Measurements from ENCODE around the gene SLC39A13.

Gene SLC39A13

DNA sequence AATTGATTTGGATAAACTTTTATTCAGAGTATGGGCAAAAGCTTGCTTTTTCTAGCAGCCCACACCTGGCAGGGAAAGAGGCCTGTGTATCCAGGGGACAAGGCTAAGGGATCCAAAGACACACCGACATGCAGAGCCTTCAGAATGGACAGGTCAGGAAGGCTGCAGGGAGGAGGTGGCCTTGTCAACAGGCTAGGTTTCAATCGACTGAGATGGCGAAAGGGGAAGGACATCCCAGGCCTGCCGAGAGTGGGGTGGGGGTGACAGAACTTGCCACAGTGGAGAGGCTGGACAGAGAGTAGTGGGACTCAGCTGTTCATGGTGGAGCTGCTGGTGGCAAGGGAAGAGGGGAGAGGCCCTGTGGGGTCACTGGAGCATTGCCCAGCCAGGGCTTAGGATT lies 5.3 kb upstream of the SLC39A13 start:
- no peak for DNase-seq (ENCODE audit: low spot score)

DNA sequence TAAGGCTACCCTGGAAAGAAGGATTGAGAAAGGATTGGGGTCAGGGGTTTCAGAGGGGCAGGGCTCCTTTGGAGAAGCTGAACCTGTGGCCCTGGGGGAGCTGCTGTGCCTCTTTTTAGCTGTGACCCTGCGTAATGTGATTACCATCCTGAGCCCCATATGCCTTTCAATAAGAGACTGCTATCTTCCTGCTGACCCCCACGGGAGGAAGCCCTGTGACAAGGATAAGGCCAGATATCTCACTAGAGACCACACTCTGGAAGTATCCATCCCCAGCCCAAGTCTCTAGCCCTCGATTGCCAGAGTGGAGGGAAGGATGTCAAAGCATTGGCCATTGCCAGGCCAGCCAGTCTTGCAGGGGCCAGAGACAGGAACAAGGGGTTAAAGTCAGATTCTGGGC lies 4.8 kb upstream of the SLC39A13 start:
- DNase-seq (ENCODE audit: low spot score): no peak

DNA sequence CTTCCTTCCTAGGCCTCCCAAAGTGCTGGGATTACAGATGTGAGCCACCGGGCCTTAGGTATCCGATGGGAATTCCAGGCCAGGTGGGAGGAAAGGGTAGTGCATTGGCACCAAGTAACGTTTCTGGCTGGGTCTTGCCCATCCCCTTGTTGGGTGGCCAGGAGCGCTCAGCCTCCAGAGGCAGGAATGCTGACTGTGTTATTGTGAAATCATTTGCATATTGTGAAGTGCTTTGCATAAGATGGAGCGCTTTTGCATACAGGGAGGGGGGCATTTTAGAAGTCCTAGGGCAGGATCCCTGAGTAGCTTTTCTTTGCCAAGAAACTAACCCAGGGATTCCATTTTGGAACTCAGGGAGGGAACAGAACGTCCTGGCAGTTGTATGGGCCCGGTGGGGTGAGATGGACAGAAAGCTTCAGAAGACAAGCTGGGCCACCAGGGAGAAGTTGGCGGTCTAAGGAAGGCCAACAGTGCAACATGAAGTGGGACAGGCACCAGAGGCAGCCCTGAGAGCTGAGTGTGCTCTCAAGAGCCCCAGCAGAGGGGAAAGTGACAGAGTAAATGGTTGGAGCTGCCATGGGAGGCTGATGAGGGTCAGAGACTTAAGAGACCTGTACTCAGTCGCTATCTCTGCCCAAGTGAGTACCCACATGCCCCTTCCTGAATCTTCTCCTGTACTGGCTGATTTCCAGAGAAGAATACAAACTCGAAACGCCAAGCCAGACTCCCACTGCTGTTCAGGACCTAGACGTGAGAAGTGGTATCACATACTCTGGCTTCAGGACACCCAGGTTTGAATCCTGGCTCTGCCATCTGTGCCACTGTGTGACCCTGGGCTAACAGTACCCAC lies 1.3 kb upstream of the SLC39A13 start:
- no peak for DNase-seq (ENCODE audit: low spot score)

DNA sequence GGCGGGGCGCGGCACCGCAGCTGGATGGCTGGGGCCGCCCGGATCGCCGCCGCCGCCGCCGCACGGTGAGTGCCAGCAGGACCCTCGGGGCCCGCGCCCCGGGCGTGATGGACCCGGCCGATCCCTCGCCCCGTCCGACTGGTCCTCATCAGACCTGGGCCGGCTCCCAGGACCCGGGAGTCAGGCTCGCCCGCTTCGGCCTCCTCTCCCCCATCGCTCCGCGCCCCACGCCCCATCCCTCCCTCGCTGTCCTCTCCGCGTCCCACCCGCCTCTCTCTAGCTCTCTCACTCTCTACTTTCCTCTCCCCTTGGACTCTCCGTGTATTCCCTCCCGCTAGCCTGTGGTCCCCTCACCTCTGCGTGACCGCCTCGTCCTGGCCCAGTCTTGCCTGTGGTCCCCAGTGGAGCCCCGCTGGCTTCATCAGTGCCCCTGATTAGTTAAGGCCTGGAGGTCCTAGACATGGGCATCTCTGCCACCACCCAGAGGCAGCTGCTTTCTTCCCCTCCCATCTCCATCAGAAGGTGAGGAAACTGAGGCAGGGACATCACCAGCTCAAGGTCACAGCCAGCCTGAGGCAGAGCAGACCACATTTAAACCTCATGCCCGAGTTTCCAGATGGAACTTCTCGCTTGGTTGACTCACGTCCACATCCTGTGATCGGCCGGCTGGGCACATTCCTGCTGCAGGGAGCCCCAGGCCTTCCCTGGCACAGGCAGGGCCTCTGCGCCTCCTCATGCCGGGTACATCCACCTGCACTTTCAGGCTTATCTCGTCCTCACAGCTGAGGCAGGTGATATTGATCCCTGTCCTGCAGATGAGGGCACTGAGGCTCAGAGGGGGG lies 429 bp downstream of the SLC39A13 start:
- DNase-seq (ENCODE audit: low spot score): no peak

DNA sequence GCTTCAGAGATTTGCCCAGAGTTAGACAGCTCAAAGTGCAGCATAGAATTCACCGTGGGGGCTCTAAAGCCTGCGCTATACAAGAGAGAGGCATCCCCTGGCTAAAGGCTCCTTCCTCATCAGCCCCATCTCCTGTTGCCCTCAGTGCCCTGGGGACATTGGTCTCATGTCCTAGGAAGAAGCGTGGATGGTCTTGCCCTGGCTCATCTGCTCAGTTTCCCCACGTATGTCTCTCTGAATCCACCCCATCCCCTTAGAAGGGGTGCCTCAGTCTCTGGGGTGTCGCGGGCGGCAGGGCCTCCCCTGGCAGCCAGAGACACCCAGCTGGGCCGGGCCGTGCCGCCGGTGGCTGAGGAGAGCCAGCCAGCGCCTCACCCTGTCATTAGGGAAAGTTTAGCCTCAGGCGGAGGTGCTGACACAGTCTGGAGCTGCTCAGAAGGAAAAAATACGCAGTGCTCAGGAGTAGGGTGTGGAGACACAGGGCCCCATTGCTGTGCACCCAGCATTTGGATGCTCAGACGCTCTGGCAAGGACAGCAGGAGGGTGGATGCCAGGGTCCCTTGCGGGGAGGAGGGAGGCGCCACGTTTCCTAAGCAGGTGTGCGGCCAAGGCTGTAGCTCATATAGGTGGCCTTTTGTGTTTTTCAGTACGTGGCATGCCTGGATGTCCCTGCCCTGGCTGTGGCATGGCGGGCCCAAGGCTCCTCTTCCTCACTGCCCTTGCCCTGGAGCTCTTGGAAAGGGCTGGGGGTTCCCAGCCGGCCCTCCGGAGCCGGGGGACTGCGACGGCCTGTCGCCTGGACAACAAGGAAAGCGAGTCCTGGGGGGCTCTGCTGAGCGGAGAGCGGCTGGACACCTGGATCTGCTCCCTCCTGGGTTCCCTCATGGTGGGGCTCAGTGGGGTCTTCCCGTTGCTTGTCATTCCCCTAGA lies 1.3 kb downstream of the SLC39A13 start:
- DNase-seq (ENCODE audit: low spot score): no peak

DNA sequence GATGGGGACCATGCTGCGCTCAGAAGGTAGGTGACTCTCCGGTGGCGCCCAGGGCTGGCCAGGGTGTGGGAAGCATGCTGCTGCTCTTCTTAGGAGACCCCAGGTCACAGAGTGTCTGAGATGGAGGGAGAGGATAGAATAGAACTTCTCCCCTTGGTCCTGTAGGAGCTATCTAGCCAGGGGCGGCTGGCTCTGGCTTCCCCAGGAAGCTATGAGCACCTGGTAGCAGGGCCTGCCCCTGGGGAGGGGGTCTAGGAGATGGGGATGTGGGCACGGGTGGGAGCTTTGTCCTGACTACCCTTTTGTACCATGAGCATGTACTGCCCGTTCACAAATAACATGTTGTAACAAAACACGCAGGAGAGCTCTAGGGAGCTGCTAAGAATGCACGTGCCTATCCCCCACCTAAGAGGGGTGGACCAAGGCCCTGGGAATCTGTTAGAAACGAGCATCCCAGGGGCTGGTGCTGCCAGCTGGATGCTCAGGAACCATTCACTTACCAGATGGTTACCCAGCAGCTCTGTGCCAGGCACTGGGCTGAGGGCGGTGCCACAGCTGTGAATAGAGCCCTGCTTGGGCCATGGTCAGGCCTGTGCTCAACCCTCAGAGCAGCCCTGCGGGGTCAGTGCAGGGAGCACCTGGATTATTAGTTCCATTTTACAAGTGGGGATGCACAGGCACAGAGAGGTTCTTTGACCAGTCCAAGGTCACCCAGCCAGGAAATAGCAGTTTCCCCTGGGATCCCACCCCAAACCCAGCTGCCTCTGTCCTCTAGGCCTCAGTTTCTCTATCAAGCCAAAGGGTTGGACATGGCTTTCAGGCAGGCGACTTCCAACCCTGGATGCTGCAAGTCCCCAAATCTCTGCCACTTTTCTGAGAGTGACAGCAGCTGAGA lies 2.2 kb downstream of the SLC39A13 start:
- no peak for DNase-seq (ENCODE audit: low spot score)

DNA sequence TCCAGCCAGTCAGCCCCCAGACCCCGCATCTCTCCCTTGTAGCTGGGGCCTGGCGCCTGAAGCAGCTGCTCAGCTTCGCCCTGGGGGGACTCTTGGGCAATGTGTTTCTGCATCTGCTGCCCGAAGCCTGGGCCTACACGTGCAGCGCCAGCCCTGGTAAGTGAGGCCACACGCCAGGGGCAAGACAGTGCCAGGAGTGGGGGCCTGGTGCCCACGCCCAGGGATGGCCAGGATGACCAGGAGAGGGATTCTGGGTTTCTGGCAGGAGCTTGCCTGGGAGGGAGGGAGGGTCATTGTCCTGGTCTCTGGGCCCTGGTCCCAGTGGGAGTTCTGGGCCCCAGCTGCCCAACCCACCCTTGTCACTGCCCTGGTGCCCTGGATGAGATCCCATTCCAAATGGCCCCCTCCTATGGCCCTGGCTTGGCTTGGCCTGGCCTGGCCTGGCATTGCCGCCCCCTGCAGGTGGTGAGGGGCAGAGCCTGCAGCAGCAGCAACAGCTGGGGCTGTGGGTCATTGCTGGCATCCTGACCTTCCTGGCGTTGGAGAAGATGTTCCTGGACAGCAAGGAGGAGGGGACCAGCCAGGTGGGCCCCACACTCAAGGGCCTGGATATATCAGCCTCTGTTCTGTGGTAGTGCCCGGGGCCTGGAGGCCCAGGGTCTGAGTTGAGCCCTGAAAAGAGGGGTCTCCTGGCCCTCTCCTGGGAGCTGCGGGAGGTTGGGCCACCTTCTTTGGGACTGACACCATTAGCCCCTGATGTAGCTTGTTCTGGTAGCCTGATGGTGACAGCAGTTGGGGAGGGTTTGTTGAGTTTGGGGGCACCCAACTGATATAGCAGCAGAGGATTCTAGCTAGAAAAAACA lies 3.7 kb downstream of the SLC39A13 start:
- no peak for DNase-seq (ENCODE audit: low spot score)

DNA sequence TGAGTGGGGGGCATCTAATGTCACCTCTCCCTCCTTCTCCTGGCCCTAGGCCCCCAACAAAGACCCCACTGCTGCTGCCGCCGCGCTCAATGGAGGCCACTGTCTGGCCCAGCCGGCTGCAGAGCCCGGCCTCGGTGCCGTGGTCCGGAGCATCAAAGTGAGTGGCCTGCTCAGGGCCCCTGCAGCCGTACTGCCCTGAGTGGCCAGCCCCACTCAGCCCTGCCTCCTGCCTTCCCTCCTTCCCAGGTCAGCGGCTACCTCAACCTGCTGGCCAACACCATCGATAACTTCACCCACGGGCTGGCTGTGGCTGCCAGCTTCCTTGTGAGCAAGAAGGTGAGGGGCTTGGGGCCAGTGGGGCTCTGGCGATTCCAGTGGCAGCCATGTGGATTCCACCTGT lies 5.0 kb downstream of the SLC39A13 start:
- no peak for DNase-seq (ENCODE audit: low spot score)

DNA sequence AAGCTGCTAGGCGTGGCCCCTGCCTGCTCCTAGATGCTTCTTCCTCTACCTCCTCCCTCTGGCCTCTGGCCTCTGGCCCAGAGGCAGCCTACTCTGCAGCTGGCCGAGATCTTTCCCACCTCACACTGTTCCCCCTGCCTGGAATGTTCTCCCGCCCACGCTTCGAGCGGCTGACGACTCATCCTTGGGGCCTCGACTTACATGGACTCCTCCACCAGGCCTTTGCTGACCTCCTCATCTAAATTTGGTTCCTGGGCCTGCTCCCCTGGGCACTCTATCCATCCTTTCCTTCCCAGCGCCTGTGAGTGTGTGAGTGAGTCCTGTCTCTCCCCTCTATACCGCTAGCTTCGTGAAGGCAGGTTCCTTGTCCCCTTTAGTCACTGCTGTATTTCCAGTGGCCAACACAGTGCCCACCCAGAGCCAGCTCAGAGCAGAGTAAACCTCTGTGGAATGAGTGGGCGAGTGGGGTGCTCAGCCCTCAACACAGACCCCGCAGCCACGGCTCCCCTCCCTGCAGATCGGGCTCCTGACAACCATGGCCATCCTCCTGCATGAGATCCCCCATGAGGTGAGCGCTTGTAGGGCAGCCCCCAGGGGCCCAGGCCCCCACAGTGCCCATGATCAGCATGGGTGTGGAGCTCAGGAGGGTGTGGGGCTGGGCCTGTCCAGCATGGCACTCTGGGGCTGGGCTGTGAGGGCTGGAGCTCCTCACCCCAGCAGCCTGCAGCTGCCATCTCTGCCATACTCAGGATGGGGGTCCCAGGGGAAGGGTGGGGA lies 5.7 kb downstream of the SLC39A13 start:
- no peak for DNase-seq (ENCODE audit: low spot score)

DNA sequence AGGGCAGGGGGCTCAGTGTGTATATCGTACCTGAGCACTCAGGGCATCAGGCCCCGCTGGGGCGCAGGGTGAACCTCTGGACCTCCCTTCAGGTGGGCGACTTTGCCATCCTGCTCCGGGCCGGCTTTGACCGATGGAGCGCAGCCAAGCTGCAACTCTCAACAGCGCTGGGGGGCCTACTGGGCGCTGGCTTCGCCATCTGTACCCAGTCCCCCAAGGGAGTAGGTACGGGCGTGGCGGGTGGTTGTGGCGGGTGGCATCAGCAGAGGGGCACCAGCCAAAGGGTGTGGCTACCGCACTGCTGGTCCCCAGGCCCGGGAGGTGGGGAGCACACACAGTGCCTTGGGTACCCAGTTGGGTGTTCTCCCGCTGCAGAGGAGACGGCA lies 6.3 kb downstream of the SLC39A13 start:
- no peak for DNase-seq (ENCODE audit: low spot score)

DNA sequence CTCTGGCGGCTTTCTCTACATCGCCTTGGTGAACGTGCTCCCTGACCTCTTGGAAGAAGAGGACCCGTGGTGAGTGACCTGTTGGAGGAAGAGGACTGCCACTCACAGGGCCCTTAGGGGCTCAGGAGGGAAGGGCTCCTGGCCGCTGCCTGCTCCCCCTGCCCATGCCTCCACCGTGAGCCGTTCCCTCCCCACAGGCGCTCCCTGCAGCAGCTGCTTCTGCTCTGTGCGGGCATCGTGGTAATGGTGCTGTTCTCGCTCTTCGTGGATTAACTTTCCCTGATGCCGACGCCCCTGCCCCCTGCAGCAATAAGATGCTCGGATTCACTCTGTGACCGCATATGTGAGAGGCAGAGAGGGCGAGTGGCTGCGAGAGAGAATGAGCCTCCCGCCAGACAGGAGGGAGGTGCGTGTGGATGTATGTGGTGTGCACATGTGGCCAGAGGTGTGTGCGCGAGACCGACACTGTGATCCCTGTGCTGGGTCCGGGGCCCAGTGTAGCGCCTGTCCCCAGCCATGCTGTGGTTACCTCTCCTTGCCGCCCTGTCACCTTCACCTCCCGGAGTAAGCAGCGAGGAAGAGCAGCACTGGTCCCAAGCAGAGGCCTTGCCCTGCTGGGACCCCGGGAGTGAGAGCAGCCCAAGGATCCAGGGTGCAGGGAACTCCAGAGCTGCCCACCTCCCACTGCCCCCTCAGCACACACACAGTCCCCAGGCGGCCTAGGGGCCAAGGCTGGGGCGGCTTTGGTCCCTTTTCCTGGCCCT lies 6.9 kb downstream of the SLC39A13 start:
- no peak for DNase-seq (ENCODE audit: low spot score)

DNA sequence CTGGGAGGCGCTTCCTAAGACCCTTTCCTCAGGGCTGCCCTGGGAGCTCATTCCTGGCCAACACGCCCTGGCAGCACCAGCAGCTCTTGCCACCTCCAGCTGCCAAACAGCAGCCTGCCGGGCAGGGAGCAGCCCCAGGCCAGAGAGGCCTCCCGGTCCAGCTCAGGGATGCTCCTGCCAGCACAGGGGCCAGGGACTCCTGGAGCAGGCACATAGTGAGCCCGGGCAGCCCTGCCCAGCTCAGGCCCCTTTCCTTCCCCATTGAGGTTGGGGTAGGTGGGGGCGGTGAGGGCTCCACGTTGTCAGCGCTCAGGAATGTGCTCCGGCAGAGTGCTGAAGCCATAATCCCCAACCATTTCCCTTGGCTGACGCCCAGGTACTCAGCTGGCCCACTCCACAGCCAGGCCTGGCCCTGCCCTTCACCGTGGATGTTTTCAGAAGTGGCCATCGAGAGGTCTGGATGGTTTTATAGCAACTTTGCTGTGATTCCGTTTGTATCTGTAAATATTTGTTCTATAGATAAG lies 7.6 kb downstream of the SLC39A13 start:
- DNase-seq (ENCODE audit: low spot score): no peak

DNA sequence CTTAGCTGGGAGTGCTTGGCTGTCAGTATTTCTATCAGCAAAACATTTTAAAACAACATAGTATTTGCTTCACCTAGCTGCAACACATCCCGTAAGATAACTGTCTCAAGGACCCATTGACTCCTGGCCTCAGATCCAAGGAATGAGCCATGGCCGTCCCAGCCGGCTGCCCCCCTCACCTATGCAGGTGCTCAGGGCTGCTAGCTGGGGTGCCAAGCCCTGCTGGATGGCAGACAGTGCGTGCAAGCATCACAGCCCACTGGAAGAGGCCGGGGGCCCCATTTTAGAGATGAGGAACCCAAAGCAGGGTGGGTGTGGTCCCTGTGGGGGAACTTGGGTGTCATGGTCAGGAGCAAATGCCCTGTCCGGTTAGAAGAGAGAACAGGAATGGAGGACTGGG lies 9.3 kb downstream of the SLC39A13 start:
- no peak for DNase-seq (ENCODE audit: low spot score)

DNA sequence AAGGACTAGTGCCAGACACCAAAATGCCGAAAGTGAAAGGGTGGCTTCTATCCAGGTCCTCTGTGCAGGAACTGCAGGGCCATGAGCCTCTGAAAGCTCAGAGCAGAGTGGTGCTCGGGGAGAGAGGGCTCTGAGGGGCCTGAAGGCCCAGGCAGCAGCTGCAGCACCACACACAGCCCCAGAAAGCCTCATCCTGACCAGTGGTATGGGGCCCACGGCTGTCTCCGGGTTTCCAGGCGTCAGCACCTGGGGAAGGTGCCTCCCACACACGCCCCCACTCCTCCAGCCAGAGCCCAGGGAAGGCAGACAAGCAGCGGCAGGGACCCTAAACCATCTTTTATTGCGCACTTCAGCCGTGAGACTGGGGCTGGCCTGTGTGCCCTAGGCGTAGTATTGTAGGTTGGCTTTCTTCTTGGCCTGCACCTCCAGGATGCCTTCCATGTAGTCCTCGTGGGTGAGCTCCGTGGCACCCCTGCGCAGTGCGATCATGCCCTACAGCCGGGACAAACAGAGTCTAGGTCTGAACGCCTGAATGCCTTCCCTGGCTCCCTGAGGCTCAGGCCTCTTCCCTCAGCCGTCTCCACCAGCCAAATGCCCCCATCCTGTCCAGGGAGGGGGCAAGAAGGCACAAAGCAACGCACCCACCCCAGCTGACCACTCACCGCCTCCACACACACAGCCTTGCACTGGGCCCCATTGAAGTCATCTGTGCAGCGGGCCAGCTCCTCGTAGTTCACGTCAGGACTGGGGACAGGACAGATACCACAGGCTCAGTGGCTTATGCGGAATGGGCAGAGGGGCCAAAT lies 10.3 kb downstream of the SLC39A13 start:
- DNase-seq (ENCODE audit: low spot score): no peak

DNA sequence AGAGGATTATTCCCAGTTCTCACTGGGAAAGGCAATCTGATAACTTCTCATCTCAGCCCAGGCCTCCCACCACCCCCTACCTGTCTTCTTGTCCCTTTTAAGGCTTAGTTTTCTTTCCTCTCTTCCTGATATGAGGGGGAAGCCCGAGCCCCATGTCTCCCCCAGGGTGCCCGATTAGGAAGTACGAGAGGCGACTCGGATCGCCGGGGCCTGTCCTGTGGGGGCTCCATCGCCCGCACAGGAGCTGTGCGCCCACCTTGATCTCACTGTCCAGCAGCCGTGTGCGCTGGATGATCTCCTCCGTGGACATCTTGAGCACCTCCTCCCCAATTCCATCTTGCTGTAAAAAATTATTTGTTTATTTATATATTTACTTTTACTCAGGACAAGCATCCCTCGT lies 17.2 kb downstream of the SLC39A13 start:
- no peak for DNase-seq (ENCODE audit: low spot score)

DNA sequence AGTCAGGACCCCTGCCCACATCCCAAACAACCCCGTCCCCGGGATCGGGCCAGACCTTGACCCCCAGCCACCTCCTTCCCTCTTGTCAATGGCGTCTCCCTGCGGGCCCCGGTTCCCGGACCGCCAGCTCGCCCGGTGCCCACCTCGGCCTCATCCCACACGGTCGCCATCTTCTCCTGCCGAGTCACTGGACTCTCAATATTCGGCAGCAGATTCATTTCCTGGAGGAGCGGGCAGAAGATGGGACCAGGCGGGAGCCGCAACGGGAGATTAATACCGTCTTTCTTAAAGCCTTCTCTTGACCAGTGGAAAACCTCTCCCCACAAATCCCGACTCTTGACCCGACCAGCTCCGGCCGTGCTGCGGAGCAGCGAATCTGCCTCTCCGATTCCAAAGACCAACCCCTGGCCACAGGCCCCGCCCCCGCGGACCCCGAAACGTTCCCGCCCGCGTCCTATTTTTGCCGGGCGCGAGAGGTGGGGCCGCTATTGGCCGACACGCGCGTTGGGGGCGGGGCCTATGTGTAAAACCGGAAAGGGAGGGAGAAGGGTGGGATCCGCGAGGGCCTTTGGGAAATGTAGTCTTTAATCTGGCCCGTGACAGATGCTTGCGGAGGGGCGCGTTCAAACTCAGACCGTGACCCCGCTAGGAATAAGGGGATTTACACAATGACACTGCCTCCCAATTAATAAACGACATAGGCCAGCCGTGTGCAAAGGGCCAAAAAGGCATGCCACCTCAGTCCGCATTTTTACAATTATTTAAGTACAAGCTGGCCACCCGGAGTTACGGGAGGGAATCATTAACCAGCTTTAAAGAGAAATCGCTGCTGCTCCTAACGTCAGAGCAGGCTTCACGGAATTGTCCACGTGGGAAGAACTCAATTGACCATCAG lies 17.9 kb downstream of the SLC39A13 start, which contains the start of gene PSMC3:
TSS of gene PSMC3 (minus strand) at position 378 of the 895 bp plus-strand sequence. CDS start at position 218, 160 bp downstream.
- DNase-seq (ENCODE audit: low spot score): peak; percentile 96
